Upper lobe of right lung (tissue), 1 donor: ENCODE data around the gene MLF2. TPM values are rescaled to one million over a fixed set of nuclear protein-coding genes. Genes with fewer than 3 reads are reported as not detected.

Experiments
- ATAC-seq: fragments of 200-7000 bp; cut with Tn5 transposase; one replicate; pipeline ENCODE4 v1.9.1; 2020; ENCODE audit warnings: mild to moderate bottlenecking, moderate library complexity
- DNase-seq: peaks from one replicate; pipeline ENCODE4 v3.0.0-alpha.2; 2020
- H3K27ac ChIP-seq: fragments of 200-600 bp; one replicate; pipeline ENCODE4 v1.8.0; 2022
- H3K27me3 ChIP-seq: fragments of 200-600 bp; one replicate; pipeline ENCODE4 v1.8.0; 2022; ENCODE audit warnings: mild to moderate bottlenecking
- H3K36me3 ChIP-seq: fragments of 200-600 bp; one replicate; pipeline ENCODE4 v1.8.0; 2022
- H3K4me1 ChIP-seq: fragments of 200-600 bp; one replicate; pipeline ENCODE4 v1.8.0; 2022
- H3K4me3 ChIP-seq: fragments of 200-600 bp; one replicate; pipeline ENCODE4 v1.8.0; 2022; ENCODE audit warnings: mild to moderate bottlenecking
- H3K9me3 ChIP-seq: fragments of 200-600 bp; one replicate; pipeline ENCODE4 v1.8.0; 2022
- intact Hi-C: fragments of 100-400 bp; cut with DNase I; formaldehyde crosslinking; loops from one replicate; pipeline ENCODE4 v1.11.0; 2022
- long read RNA-seq: library from polyadenylated mRNA; unstranded; transcript quantifications from one replicate; pipeline ENCODE4 v2.0.0, GENCODE V29; 2021
- total RNA-seq: library from RNA; stranded (reverse); fragmentation: NEBNext Ultra II Directional; extraction: Animal tissue kit (Norgen Biotek cat#: 25700); gene quantifications from one replicate; pipeline ENCODE4 v1.2.1, GENCODE V29; 2021
- TF ChIP-seq, protein P1 (sequence below): fragments of 200-600 bp; IDR thresholded peaks from one replicate; pipeline ENCODE4 v1.8.0; 2022; ENCODE audit warnings: antibody characterized with exemption
- donor health status: DM: no; HTN: yes; CAD: no; lungs with severe emphysema.

MLF2 gene
- 118 TPM for total RNA-seq
- long read RNA-seq, transcript MLF2-201 (9 exons, 1,969 nt) = major isoform, 262 of 310 reads
- long read RNA-seq, partial matches to known transcripts = 32 of 310 reads
- long read RNA-seq, other reads (novel, unspliced or antisense) = 16 of 310 reads

- DNase-seq = peak; percentile 99
- Histone ChIP-seq H3K27me3 (no peaks in the 10 kb centered on the region), H3K27ac (peak within 1 kb of the TSS; percentile 93), H3K4me3 (peak within 1 kb of the TSS; percentile 92), H3K4me1 (peaks cover 14% of the 10 kb centered on the region), H3K9me3 (no peaks in the 10 kb centered on the region), H3K36me3 (peaks cover 39% of the 10 kb centered on the region)
- intact Hi-C loops = no loop called here
- peak; percentile 95 for ATAC-seq
- TF ChIP-seq, protein P1, sequence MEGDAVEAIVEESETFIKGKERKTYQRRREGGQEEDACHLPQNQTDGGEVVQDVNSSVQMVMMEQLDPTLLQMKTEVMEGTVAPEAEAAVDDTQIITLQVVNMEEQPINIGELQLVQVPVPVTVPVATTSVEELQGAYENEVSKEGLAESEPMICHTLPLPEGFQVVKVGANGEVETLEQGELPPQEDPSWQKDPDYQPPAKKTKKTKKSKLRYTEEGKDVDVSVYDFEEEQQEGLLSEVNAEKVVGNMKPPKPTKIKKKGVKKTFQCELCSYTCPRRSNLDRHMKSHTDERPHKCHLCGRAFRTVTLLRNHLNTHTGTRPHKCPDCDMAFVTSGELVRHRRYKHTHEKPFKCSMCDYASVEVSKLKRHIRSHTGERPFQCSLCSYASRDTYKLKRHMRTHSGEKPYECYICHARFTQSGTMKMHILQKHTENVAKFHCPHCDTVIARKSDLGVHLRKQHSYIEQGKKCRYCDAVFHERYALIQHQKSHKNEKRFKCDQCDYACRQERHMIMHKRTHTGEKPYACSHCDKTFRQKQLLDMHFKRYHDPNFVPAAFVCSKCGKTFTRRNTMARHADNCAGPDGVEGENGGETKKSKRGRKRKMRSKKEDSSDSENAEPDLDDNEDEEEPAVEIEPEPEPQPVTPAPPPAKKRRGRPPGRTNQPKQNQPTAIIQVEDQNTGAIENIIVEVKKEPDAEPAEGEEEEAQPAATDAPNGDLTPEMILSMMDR = no peak
Observed at GRCh38 chr12:6752921-6753771, at the start of gene MLF2. MLF2 (minus strand) TSS chr12:6753141; CDS start chr12:6752334, 807 bp downstream.

GRCh38 chr12:6799147-6799546 is 46.2 kb upstream of the MLF2 start:
- ATAC-seq (no peak), DNase-seq (no peak)
- TF ChIP-seq, protein P1 = no peak

DNA sequence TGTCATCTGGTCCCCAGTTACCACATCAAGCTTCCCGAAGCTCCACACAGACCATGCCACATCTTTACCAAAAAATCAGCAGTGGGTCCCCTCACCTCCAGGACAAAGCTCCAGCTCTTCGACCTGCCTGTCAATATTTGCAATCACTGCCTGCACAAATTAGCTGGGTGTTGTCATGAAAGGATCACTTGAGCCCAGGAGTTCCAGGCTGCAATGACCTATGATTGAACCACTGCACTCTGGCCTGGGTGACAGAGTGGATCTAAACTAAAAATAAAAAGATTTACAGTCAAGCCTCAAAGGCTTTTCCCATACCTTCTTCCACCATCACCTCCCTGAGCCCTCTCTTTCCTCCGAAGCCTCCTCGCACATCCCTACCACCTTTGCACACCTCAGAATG is 43.6 kb upstream of the MLF2 start:
- intact Hi-C loops = no loop called here
- ATAC-seq (no peak), DNase-seq (no peak)
- Histone ChIP-seq H3K27me3 (no peaks in the 10 kb centered on the region), H3K4me1 (peaks cover 14% of the 10 kb centered on the region), H3K9me3 (no peaks in the 10 kb centered on the region), H3K4me3 (no peak overlapping the region), H3K36me3 (peaks cover 8% of the 10 kb centered on the region), H3K27ac (no peak overlapping the region)
- TF ChIP-seq, protein P1 = no peak

More at GRCh38 chr12:6799147-6799546, 46.2 kb upstream of the MLF2 start:
- H3K27ac ChIP-seq = no peak overlapping the region
- H3K4me3 ChIP-seq = no peak overlapping the region
- H3K9me3 ChIP-seq = no peaks in the 10 kb centered on the region
- H3K27me3 ChIP-seq = no peaks in the 10 kb centered on the region
- peaks cover 8% of the 10 kb centered on the region for H3K36me3 ChIP-seq
- no peaks in the 10 kb centered on the region for H3K4me1 ChIP-seq
- intact Hi-C loops = no loop called here

GRCh38 chr12:6795088-6795487 is 42.1 kb upstream of the MLF2 start:
- Histone ChIP-seq H3K4me3 (no peak overlapping the region), H3K27ac (no peak overlapping the region), H3K9me3 (no peaks in the 10 kb centered on the region), H3K27me3 (no peaks in the 10 kb centered on the region), H3K36me3 (peaks cover 8% of the 10 kb centered on the region), H3K4me1 (peaks cover 19% of the 10 kb centered on the region)
- ATAC-seq (no peak), DNase-seq (no peak)
- TF ChIP-seq, protein P1 = no peak
- intact Hi-C loops = no loop called here

- no peaks in the 10 kb centered on the region for H3K27me3 ChIP-seq
- no peak for DNase-seq
- ATAC-seq = peak; percentile 85
- H3K4me3 ChIP-seq = peak overlapping the region; percentile 55
- peaks cover 27% of the 10 kb centered on the region for H3K4me1 ChIP-seq
- intact Hi-C loops = no loop called here
- peak overlapping the region; percentile 82 for H3K27ac ChIP-seq
- TF ChIP-seq, protein P1 = no peak
- peaks cover 8% of the 10 kb centered on the region for H3K36me3 ChIP-seq
- H3K9me3 ChIP-seq = no peaks in the 10 kb centered on the region
Observed at GRCh38 chr12:6792522-6793201, 39.7 kb upstream of the MLF2 start.
